Kidney epithelial cell (primary cell): Measurements from ENCODE around the gene JTB. TPM values are rescaled to one million over a fixed set of nuclear protein-coding genes. Genes with fewer than 3 reads are reported as not detected.

ENCODE experiments used
- DNase-seq: peaks from one replicate; pipeline ENCODE4 v3.0.0-alpha.2; 2010; ENCODE audit warnings: low read depth
- H3K27me3 ChIP-seq: 2 replicates; pipeline ENCODE4 v1.6.0; 2011; ENCODE audit warnings: low read length; ENCODE audit not compliant: control insufficient read depth, insufficient read depth
- H3K36me3 ChIP-seq: 2 replicates; pipeline ENCODE4 v1.5.1; 2011; ENCODE audit warnings: low read length; ENCODE audit not compliant: control insufficient read depth, insufficient read depth
- H3K4me3 ChIP-seq: 2 replicates; pipeline ENCODE4 v1.5.1; 2011; ENCODE audit warnings: low read depth, mild to moderate bottlenecking, control low read depth, low read length
- total RNA-seq: library from RNA; depleted of rRNA; stranded (reverse); fragments of >200 nt; gene quantifications from 2 replicates; pipeline ENCODE4 v1.2.3, GENCODE V29; 2015
- TF ChIP-seq, protein P1 (sequence below): IDR thresholded peaks from 2 replicates; pipeline ENCODE4 v1.5.1; 2011; ENCODE audit warnings: mild to moderate bottlenecking, moderate library complexity, low read length, control low read depth, inconsistent platforms; ENCODE audit not compliant: insufficient read depth, poor library complexity, severe bottlenecking

JTB gene
- total RNA-seq, 1 donor from 2014 or later: 220 TPM

DNA sequence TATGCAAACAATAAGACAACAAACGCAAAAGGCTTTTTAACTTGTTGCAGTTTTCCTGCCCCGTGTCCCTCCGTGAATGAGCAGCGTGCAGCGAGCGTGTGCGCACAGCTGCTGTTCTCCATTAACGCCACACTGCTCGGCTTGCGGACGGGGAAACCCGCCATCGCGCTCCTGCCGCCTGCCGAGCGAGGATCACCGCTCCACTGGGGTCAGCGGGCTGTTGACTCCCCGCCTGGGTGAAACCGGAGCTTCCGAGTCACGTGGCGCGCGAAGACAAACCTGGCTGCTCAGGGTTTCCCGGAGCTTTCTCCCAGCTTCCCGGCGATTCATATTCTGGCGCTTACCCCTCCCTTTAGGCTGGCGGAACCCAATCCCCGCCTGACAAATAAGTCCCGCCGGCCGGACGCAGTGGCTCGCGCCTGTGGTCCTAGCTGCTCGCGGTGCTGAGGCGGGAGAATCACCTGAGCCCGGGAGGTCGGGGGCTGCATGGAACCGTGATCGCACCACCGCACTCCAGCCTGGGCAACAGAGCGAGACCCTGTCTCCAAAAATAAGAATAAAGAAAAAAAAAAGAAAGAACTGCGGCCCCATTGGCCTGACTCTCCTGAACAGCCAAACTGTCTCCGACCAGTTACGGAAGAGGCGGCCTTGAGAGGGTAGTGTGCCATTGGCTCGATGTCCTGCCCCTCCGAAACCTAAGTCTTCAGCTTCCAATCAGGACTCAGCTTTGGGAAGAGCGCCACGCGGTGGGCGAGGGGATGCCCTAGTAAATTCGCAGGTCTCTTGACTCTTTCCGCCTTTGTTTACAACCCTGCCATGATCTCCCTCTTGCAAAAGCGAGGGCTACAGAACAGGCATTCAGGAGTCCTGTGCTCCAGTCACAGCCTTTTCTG is 10.1 kb downstream of the JTB start, which contains the start of gene CREB3L4:
TSS of gene CREB3L4 (plus strand) at position 796 of the 893 bp plus-strand sequence. CDS start 624 bp downstream, outside the sequence.
- Histone ChIP-seq H3K27me3 (no peaks in the 10 kb centered on the region), H3K4me3 (peak within 1 kb of the TSS; percentile 44), H3K36me3 (no peaks in the 10 kb centered on the region)
- peak; percentile 96 for DNase-seq
- TF ChIP-seq, protein P1, sequence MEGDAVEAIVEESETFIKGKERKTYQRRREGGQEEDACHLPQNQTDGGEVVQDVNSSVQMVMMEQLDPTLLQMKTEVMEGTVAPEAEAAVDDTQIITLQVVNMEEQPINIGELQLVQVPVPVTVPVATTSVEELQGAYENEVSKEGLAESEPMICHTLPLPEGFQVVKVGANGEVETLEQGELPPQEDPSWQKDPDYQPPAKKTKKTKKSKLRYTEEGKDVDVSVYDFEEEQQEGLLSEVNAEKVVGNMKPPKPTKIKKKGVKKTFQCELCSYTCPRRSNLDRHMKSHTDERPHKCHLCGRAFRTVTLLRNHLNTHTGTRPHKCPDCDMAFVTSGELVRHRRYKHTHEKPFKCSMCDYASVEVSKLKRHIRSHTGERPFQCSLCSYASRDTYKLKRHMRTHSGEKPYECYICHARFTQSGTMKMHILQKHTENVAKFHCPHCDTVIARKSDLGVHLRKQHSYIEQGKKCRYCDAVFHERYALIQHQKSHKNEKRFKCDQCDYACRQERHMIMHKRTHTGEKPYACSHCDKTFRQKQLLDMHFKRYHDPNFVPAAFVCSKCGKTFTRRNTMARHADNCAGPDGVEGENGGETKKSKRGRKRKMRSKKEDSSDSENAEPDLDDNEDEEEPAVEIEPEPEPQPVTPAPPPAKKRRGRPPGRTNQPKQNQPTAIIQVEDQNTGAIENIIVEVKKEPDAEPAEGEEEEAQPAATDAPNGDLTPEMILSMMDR: peak; percentile 46

DNA sequence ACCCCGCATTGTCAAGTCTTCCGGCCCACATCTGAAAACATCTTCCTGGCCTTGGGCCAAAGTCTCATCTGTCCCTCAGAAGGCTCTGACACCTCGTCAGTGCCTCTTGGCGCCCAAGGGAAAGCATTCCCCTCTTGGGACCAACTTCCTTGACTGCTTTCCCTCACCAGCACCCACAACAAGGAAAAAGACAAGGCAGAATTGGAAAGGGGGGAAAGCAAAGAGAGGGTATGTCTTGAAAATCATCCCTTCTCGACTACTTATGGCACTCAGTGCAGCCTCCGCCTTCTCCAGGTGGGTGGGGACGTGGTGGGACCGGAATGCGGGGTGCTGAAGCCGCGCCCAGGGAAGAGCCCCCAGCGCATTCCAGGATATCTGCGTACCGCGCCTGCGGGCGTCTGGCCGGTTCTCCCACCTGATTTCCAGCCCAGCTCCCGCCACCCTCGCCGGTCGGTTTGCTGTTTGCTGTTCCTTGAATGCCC is 13.6 kb downstream of the JTB start:
- H3K27me3 ChIP-seq: no peaks in the 10 kb centered on the region
- H3K36me3 ChIP-seq: no peaks in the 10 kb centered on the region
- TF ChIP-seq, protein P1: no peak
- peak overlapping the region; percentile 77 for H3K4me3 ChIP-seq
- no peak for DNase-seq

DNA sequence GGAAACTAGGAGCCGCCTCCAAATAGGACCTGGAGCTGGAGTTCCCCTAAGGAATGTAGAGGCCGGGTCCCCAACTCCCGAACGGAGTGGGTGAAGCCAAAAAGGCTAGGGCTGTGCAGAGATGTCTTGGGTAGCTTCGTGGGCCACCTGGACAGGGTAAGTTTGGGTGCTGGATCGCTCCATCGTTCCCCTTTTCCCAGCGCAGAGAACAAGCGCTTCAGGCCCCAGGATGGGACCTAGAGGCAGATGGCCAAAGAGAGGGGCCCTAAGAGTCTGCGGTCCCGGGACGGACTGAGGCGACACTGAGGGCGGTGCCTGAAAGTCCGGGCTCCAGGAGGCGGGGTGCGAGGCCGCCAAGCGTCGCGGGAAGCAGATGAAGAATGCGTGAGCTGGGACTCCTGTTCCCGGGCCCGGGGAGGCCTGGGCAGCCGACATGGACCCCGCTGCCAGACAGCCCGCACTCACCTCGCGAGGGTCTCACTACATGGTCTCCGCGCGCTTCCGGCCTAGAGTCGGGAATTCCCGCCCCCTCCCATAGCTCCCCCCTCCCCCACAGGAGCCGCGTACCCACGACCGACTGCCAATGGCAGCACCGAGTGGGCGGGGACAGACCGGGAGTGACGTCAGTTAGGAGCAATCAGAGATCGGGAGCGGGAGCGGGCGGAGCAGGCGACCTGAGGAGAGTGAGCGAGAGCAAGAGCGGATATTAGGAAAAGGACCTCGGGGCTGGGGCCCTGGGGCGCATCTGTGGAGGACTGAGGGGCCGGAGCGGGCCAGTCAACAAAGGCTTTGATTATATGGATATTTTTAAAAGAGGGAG is 14.2 kb downstream of the JTB start, which contains the start of gene SLC39A1:
TSS of gene SLC39A1 (minus strand) at position 508 of the 820 bp plus-strand sequence. CDS start 822 bp downstream, outside the sequence.
- TF ChIP-seq, protein P1: no peak
- DNase-seq: no peak
- no peaks in the 10 kb centered on the region for H3K36me3 ChIP-seq
- H3K27me3 ChIP-seq: no peaks in the 10 kb centered on the region
- H3K4me3 ChIP-seq: peak within 1 kb of the TSS; percentile 77

DNA sequence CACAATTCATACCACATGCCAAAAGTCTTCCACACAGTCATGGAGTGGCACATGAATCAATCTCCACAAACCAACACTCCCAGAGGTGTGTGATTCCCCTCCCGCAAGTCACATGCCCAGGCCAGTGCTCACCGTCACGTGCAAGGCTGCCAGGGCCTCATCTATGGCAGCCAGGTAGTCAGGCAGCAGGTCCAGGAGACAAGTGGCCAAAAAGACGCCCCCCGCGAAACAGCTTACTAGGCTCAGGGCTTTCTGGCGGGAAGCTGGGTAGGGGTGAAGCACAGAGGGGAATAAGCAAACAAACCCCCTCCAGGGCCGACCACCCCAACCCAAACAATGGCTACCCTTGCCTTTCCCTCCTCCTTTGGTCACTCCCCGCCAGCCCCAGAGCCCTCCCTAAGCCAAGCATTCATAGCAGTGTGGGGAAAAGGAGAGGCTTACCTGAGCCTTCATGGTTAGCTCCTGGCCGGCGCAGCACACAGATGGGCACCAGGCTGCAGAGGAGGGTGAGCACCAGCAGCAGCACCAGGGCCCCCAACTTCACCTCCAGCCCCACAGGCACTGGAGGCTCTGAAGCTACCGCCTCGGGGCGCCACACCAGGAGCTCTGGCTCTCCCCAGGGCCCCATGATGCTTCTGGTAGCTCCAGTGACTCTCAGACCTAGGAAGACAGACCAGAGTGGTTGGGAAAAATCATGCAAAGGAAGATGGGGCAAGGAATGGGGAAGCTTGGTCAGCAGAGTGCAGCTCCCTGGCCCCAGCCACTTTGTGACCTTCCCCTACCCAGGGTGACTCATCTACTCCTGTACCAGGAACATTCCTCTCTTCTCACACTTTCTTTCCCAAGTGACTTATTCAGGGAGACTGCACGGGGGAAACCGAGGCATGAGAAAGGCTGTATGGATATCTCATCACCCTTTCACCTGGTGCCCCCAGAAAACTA is 15.1 kb downstream of the JTB start:
- Histone ChIP-seq H3K36me3 (no peaks in the 10 kb centered on the region), H3K27me3 (no peaks in the 10 kb centered on the region), H3K4me3 (peak overlapping the region; percentile 77)
- TF ChIP-seq, protein P1: no peak
- no peak for DNase-seq

DNA sequence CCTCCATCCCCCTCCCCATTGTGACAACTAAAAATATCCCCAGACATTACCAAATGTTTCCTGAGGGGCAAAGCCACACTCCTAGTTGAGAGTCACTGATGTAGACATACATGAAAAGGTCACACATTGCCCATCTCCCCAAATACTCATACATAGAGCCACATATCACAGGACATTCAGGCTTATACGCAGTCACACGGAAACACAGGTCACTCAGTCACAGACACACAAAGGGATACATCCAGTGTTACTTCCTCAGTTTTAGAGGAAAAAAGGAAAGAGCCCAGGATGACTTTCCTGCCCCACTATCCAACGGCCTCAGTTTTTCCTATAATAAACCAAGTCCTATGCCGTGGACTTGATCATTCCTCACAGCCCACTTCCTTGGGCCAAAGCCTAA is 16.1 kb downstream of the JTB start:
- no peaks in the 10 kb centered on the region for H3K27me3 ChIP-seq
- DNase-seq: no peak
- TF ChIP-seq, protein P1: no peak
- no peaks in the 10 kb centered on the region for H3K36me3 ChIP-seq
- H3K4me3 ChIP-seq: peak overlapping the region; percentile 77
